C4-2B (cell line): ENCODE data around the gene UBQLN4.

ENCODE experiments used
- CTCF ChIP-seq: fragments of 450-650 bp; conservative IDR thresholded peaks from 2 replicates; pipeline ENCODE4 v1.5.1; 2017; ENCODE audit warnings: mild to moderate bottlenecking
- ZFX ChIP-seq: fragments of 450-650 bp; IDR thresholded peaks from 2 replicates; pipeline ENCODE4 v1.6.1; 2017

- no peak for TF ChIP-seq CTCF
- no peak for TF ChIP-seq ZFX
These were observed 25.1 kb upstream of the UBQLN4 start for GRCh38 chr1:156078728-156079127.
